GM19452 (cell line): ENCODE results near the gene CST7.
"Not testable (repeated sequence)": the region's sequence is repeated elsewhere in the genome, so short reads cannot be mapped to it uniquely, and the experiment has no call there.

Experiments
- ATAC-seq: cut with Tn5 transposase; IDR thresholded peaks from one replicate; pipeline ENCODE4 v1.9.1; 2021; ENCODE audit not compliant: unreplicated experiment

The CST7 gene

GRCh38 chr20:24929259-24929658 is 19.8 kb upstream of the CST7 start:
- ATAC-seq: not testable (repeated sequence)

- ATAC-seq: not testable (repeated sequence)
Observed at GRCh38 chr20:24929867-24930723, 19.0 kb upstream of the CST7 start.

- not testable (repeated sequence) for ATAC-seq
Observed at GRCh38 chr20:24930724-24931688, 18.1 kb upstream of the CST7 start.

GRCh38 chr20:24931893-24932292 is 17.2 kb upstream of the CST7 start:
- not testable (repeated sequence) for ATAC-seq

- no peak for ATAC-seq
Observed at GRCh38 chr20:24933266-24933908, 15.7 kb upstream of the CST7 start.

- ATAC-seq: no peak
Observed at GRCh38 chr20:24934101-24934661, 14.9 kb upstream of the CST7 start.

GRCh38 chr20:24934716-24935115 is 14.4 kb upstream of the CST7 start:
- ATAC-seq: no peak

- ATAC-seq: no peak
Observed at GRCh38 chr20:24935140-24935539, 13.9 kb upstream of the CST7 start.

- no peak for ATAC-seq
Observed at GRCh38 chr20:24935766-24936525, 13.1 kb upstream of the CST7 start.

- ATAC-seq: no peak
Observed at GRCh38 chr20:24936526-24937407, 12.3 kb upstream of the CST7 start.

GRCh38 chr20:24937579-24937978 is 11.5 kb upstream of the CST7 start:
- ATAC-seq: no peak

- ATAC-seq: no peak
Observed at GRCh38 chr20:24938498-24938897, 10.6 kb upstream of the CST7 start.

GRCh38 chr20:24939036-24939435 is 10.0 kb upstream of the CST7 start:
- ATAC-seq: no peak

- no peak for ATAC-seq
Observed at GRCh38 chr20:24942679-24943078, 6.4 kb upstream of the CST7 start.

GRCh38 chr20:24943196-24943595 is 5.9 kb upstream of the CST7 start:
- no peak for ATAC-seq

- ATAC-seq: no peak
Observed at GRCh38 chr20:24943731-24944130, 5.3 kb upstream of the CST7 start.

GRCh38 chr20:24946376-24946775 is 2.7 kb upstream of the CST7 start:
- ATAC-seq: not testable (repeated sequence)

- ATAC-seq: not testable (repeated sequence)
Observed at GRCh38 chr20:24948396-24948938, 602 bp upstream of the CST7 start.

- no peak for ATAC-seq
Observed at GRCh38 chr20:24949756-24950127, 673 bp downstream of the CST7 start.
